ENCODE results near the gene ZSCAN21.

ZSCAN21 gene

GRCh38 chr7:100072462-100072861 is 22.9 kb downstream of the ZSCAN21 start (continued):
- TF ChIP-seq ZBTB26 (tag by site-specific recombination; optimal IDR thresholded peaks at IDR 0.05) (no peak), SALL2 (tag by site-specific recombination; IDR thresholded peaks at IDR 0.05; ENCODE audit: borderline replicate concordance) (no peak)

- ChIA-PET POLR2A (no interaction called here), CTCF (no interaction called here)
- no peak for TF ChIP-seq ZNF138 (tag by site-specific recombination; IDR thresholded peaks at IDR 0.05; ENCODE audit: borderline replicate concordance)
- no peak for TF ChIP-seq ZNF24 (tag by site-specific recombination; IDR thresholded peaks at IDR 0.05)
- no peak for TF ChIP-seq OVOL3 (tag by site-specific recombination; IDR thresholded peaks at IDR 0.05)
- peaks cover 35 to 96% of the 10 kb centered on the region in 2 experiments; a peak in 2 of 3 replicates for H3K36me3 ChIP-seq (ENCODE audit: control insufficient read depth in 2 of 2, insufficient read depth in 1 of 2, low read length in 2 of 2)
- no peaks in the 10 kb centered on the region for H3K9me3 ChIP-seq (ENCODE audit: control insufficient read depth, insufficient read depth, low read depth, low read length)
- H3K4me3 ChIP-seq (ENCODE audit: low read depth, low read length) = no peak overlapping the region
- H3K4me1 ChIP-seq (ENCODE audit: control insufficient read depth, insufficient read depth, low read length) = no peaks in the 10 kb centered on the region
- no peak overlapping the region for H3K27ac ChIP-seq (ENCODE audit: extremely low read depth, low read depth, low read length)
These were observed 25.3 kb downstream of the ZSCAN21 start for GRCh38 chr7:100074841-100075240.

- CTCF ChIA-PET = interaction anchor here (0.6 to 0.7 kb wide), 2 partner anchors 25 to 85 kb away, joined by 3 read pairs; no protein-coding TSS in a partner anchor
- no peak overlapping the region for H3K4me3 ChIP-seq (ENCODE audit: low read depth, low read length)
- no peak for TF ChIP-seq ZBTB20 (tag by site-specific recombination; IDR thresholded peaks at IDR 0.05)
- no peak for TF ChIP-seq ZNF747 (tag by site-specific recombination; IDR thresholded peaks at IDR 0.05)
- TF ChIP-seq ZNF221 (tag by site-specific recombination; IDR thresholded peaks at IDR 0.05; ENCODE audit: borderline replicate concordance) = no peak
- TF ChIP-seq ZNF571 (tag by site-specific recombination; IDR thresholded peaks at IDR 0.05) = no peak
- TF ChIP-seq ZNF2 (tag by site-specific recombination; IDR thresholded peaks at IDR 0.05) = no peak
- no peaks in the 10 kb centered on the region for H3K4me1 ChIP-seq (ENCODE audit: control insufficient read depth, insufficient read depth, low read length)
- no peak overlapping the region for H3K27ac ChIP-seq (ENCODE audit: extremely low read depth, low read depth, low read length)
- no peaks in the 10 kb centered on the region for H3K9me3 ChIP-seq (ENCODE audit: control insufficient read depth, insufficient read depth, low read depth, low read length)
- H3K36me3 ChIP-seq (ENCODE audit: control insufficient read depth in 2 of 2, insufficient read depth in 1 of 2, low read length in 2 of 2) = peaks cover 37 to 95% of the 10 kb centered on the region in 2 experiments; a peak in 2 of 3 replicates
- POLR2A ChIA-PET = interaction anchor here (0.7 kb wide), 1 partner anchor 175 kb away, joined by 3 read pairs; no protein-coding TSS in a partner anchor
These were observed 25.8 kb downstream of the ZSCAN21 start for GRCh38 chr7:100075418-100075817.

GRCh38 chr7:100077205-100077604 is 27.6 kb downstream of the ZSCAN21 start:
- H3K4me1 ChIP-seq (ENCODE audit: control insufficient read depth, insufficient read depth, low read length) = no peaks in the 10 kb centered on the region
- no peaks in the 10 kb centered on the region for H3K9me3 ChIP-seq (ENCODE audit: control insufficient read depth, insufficient read depth, low read depth, low read length)
- CTCF ChIA-PET = no interaction called here
- H3K36me3 ChIP-seq (ENCODE audit: control insufficient read depth in 2 of 2, insufficient read depth in 1 of 2, low read length in 2 of 2) = peaks cover 36 to 77% of the 10 kb centered on the region in 2 experiments; a peak in 2 of 3 replicates
- POLR2A ChIA-PET = no interaction called here
- H3K4me3 ChIP-seq (ENCODE audit: low read depth, low read length) = no peak overlapping the region
- no peak for TF ChIP-seq ZNF785 (tag by site-specific recombination; IDR thresholded peaks at IDR 0.05)
- no peak for TF ChIP-seq EGR2 (tag by site-specific recombination; IDR thresholded peaks at IDR 0.05; ENCODE audit: low read depth)
- TF ChIP-seq ZFP69B (tag by site-specific recombination; IDR thresholded peaks at IDR 0.05) = no peak
- TF ChIP-seq ZNF510 (tag by site-specific recombination; IDR thresholded peaks at IDR 0.05; ENCODE audit: insufficient replicate concordance) = no peak
- no peak for TF ChIP-seq ZNF19 (tag by site-specific recombination; IDR thresholded peaks at IDR 0.05; ENCODE audit: low read depth)
- H3K27ac ChIP-seq (ENCODE audit: extremely low read depth, low read depth, low read length) = no peak overlapping the region

GRCh38 chr7:100079024-100079560 is 29.5 kb downstream of the ZSCAN21 start:
- H3K27ac ChIP-seq (ENCODE audit: extremely low read depth, low read depth, low read length) = no peak overlapping the region
- H3K4me3 ChIP-seq (ENCODE audit: low read depth, low read length) = no peak overlapping the region
- H3K9me3 ChIP-seq (ENCODE audit: control insufficient read depth, insufficient read depth, low read depth, low read length) = no peaks in the 10 kb centered on the region
- ChIA-PET CTCF (no interaction called here), POLR2A (interaction anchor here (0.6 to 1.6 kb wide), 3 partner anchors 9 to 427 kb away, joined by 3 to 4 read pairs (median 3); no protein-coding TSS in a partner anchor)
- peaks cover 25 to 58% of the 10 kb centered on the region in 2 experiments; a peak in 2 of 3 replicates for H3K36me3 ChIP-seq (ENCODE audit: control insufficient read depth in 2 of 2, insufficient read depth in 1 of 2, low read length in 2 of 2)
- H3K4me1 ChIP-seq (ENCODE audit: control insufficient read depth, insufficient read depth, low read length) = no peaks in the 10 kb centered on the region
- TF ChIP-seq FEZF1 (tag by site-specific recombination; IDR thresholded peaks at IDR 0.05) (no peak), CTCF (tag by site-specific recombination; IDR thresholded peaks at IDR 0.05) (no peak), ZNF266 (tag by site-specific recombination; IDR thresholded peaks at IDR 0.05; ENCODE audit: low read depth) (no peak), ZNF785 (tag by site-specific recombination; IDR thresholded peaks at IDR 0.05) (no peak), PATZ1 (tag by site-specific recombination; IDR thresholded peaks at IDR 0.05) (no peak), KLF1 (tag by site-specific recombination; IDR thresholded peaks at IDR 0.05) (no peak), ZNF146 (tag by site-specific recombination; IDR thresholded peaks at IDR 0.05) (no peak)
